HG02610 (cell line): Measurements from ENCODE around the gene FAM81A.

Experiments used
- ATAC-seq: cut with Tn5 transposase; IDR thresholded peaks from one replicate; pipeline ENCODE4 v1.9.1; 2021; ENCODE audit warnings: mild to moderate bottlenecking, moderate library complexity; ENCODE audit not compliant: unreplicated experiment

FAM81A gene

DNA sequence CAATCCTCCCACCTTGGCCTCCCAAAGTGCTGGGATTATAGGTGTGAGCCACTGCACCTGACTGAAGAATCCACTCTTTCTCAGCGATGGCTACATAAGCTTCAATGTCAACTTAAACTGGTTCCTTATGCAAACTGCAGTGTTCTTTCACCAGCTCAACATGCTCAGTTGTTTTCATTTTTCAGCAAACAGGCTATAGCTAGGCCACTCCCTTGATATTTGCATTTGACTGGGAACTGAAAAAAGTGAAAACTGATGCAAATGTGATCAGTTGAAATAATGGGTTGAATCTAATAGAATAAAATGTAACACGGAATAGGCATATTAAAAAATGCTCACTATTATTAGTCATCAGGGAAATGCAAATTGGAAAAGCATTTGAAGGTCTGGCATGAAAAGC lies 99.4 kb downstream of the FAM81A start:
- ATAC-seq = no peak

DNA sequence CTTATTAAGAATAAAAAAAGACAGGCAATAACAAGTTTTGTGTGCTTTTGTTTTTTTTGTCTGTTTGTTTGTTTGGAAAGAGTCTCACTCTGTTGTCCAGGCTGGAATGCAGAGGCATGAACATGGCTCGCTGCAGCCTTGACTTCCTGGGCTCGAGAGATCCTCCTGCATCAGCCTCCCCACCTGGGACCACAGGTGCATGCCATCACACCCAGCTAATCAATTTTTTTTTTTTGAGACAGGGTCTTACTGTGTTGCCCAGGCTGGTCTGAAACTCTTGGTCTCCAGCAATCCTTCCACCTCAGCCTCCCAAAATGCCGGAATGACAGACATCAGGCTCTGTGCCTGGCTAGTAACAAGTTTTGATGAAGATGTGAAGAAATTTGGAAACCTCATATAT lies 100.5 kb downstream of the FAM81A start:
- ATAC-seq = no peak

DNA sequence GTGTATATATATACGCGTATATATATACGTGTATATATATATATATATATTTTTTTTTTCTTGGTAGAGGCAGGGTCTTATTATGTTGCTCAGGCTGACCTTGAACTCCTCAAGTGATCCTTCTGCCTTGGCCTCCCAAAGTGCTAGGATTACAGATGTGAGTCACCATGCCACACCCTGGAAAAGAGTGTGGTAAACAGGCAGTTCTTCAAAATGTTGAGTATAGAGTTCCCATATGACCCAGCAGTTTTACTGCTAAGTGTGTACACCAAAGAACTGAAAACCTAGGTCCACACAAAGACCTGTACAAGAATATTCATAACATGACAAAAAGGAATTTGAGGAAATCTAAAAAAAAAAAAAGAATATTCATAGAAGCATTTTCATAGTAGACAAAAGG lies 101.8 kb downstream of the FAM81A start:
- ATAC-seq = no peak

DNA sequence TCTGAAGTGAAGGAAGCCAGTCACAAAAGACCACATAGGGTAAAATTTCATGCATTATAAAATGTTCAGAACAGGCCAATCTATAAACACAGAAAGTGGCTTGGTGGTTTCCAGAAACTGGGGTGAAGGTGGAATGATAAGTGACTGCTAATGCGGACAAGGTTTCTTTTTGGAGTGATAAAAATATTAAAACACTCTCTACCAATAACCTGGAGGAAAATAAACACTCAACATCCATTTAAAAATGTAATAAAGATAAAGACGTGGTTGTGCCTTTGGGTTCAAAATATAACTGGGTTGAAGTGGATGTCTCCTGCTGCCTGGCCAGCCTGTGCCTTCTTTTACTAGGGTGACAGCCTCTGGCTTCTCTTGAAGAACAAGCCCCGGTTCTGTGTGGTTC lies 102.7 kb downstream of the FAM81A start:
- no peak for ATAC-seq

DNA sequence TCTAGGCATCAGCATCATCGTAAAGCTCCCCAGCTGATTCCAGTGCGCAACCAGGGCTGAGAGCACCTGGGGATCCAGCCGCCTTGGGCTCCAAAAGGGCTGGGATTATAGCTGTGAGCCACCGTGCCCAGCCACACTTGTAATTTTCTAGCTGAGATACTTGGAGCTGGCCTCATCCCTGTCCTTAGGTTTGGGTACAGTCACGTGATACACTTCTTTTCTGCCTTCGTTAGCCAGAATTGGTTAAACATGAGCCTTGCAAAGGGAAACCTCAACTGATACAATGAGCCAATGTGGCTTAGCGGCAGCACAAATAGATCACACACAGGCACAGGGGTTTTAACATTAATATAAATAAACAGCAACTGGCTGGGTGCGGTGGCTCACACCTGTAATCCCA lies 103.8 kb downstream of the FAM81A start:
- no peak for ATAC-seq

DNA sequence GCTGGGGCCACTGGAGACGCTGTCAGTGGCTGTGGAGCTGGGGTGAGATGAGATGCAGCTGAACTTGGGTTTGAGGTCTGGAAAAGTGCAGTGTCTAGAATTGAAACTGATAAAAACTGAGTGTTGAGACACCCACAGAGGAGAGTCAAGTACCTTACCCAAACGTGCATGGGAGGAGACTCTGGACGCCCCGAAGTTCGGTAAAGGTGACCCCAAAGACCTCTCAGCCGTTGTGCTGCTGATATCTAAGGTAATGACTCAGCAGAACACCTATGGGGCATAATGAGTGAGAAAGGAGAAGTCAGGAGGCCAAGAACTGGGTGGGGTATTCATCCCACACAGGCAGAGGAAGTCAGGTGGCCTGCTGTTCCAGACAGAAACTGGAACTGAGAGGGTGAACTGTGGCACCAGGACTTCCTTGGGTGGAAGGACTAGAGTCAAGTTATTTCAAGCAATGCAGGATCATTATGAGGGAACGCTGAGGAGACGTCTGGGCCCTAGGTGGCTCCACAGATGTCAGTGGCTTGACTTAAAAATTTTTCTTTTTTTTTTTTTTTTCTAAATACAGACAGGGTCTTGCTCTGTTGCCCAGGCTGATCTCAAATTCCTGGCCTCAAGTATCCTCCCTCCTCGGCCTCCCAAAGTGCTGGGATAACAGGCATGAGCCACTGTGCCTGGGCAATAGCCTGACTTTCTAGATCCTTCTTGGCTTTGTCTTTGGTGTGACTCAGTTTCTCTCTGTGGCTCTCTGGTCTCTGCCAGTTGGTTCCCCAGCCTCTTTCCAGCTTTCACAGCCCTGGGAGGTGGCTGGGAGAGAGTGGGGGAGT lies 105.9 kb downstream of the FAM81A start:
- ATAC-seq = peak; percentile 90

DNA sequence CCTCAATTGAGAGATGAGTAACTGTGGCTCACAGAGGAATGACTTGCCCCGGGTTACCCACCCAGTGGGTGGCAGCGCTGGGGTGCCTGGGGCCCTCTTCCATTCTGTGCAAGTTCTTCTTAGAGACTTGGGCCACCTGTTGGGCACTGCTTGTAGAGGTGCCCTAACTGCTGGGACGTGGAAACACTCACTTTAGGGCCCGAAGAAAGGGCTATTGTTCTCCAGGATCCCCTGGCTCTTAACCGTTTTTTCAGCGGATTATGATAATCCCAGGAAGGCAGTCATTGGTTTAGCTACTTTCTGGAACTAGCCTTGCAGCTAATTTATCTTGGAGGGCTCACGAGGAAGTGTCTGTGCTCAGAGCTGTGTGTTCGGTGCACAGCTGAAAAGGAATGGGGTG lies 107.6 kb downstream of the FAM81A start:
- no peak for ATAC-seq

DNA sequence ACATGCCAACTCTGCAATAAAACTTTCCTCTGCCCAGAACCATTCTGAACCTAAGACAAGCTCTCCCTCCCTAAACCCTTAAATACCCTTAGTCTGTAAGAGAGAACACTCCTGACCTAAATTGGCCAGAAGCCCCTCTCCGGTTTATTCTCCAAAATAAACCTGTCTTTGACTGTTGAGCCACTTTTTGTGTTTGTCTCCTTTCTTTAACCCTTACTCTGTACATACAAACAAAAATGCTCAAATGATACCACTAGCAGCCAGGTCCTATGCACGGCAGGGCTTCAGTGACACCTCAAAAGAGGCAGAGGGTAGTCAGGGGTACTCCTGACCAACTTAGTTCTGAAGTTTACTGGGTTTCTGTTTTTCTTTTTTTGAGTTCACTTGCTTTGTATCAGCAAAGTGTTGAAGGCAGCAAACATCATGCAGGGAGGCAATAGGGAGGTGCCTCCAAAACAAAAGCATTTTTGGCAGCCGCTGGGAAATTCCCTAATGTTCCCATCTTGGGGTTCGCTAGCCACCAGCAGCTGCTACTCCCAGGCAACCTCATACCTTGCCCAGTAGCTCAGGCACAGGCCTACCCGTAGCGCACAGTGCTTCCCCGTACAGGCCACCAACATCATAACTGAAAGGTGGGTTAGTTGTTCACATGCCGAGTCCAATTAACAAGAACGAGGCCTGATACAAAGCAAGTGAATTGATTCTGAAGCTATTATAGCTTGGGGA lies 110.7 kb downstream of the FAM81A start:
- no peak for ATAC-seq

DNA sequence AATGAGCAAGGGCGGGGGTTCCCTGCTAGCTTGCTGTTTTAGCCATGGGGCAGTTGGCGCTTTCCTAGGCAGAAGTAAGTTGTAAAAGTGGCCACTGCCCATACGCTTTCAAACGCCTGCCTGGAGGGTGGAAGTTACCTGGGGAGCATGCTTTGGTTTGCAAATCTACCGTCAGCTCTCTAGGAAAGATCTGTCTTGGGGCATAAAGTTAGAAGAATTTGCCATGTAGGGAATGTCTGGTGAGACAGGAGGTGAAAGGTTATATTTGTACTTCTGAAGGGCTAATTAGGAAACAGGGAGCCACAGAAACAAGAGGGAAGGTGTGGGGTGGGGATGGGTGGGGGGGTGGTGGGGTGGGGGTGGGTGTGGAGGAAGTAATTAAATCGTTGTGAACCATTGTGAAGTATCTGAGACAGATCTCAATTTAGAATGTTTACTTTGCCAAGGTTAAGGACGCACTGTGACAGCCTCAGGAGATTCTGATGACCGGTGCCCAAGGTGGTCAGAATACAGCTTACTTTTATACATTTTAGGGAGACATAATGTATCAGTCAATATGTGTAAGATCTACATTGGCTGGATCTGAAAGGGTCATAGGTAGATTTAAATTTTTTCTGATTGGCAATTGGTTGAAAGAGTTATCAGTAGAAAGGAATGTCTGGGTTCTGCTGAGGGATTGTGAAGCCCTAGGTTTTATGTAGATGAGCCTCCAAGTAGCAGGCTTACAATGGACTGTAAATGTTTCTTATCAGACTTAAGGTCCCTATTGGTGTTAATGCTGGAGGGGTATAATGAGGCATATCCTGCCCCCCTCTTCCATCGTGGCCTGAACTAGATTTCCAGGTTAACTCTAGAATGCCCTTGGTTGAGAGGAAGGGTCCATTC lies 111.6 kb downstream of the FAM81A start:
- no peak for ATAC-seq

DNA sequence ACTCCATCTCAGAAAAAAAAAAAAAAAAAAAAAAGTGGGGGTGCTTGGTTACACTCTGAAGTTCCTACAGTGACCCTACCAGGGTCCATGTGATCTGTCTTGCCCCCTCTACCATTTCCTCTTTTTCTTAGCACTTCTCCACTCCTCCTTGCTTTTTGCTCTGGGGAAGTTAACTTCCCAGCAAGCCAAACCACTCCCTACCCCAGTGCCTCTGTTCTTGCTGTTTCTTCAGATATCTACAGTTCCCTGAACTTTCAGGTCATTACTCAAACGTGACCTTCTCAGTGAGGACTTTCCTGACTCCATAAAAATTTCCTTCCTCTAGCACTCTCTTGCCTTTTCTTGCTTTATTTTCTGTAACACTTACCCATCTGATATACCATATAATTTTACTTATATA lies 112.5 kb downstream of the FAM81A start:
- ATAC-seq = no peak

DNA sequence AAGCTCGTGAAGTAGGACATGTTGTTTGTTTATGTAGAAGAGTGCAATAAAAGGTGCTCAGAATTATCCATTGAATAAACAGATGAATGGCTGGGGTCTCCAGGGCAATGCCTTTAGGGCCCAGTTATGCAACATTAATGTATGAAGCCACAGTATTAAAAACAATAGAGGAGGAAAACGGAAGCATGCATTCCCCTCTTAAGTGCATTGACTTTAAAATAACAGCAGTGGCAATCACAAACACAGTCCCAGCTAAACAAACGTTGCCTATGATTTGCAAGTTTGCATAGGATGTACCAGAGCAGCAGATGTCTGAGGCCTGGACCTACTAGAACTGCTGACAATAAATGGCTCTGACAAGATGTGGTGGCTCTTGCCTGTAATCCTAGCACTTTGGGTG lies 113.0 kb downstream of the FAM81A start:
- no peak for ATAC-seq

DNA sequence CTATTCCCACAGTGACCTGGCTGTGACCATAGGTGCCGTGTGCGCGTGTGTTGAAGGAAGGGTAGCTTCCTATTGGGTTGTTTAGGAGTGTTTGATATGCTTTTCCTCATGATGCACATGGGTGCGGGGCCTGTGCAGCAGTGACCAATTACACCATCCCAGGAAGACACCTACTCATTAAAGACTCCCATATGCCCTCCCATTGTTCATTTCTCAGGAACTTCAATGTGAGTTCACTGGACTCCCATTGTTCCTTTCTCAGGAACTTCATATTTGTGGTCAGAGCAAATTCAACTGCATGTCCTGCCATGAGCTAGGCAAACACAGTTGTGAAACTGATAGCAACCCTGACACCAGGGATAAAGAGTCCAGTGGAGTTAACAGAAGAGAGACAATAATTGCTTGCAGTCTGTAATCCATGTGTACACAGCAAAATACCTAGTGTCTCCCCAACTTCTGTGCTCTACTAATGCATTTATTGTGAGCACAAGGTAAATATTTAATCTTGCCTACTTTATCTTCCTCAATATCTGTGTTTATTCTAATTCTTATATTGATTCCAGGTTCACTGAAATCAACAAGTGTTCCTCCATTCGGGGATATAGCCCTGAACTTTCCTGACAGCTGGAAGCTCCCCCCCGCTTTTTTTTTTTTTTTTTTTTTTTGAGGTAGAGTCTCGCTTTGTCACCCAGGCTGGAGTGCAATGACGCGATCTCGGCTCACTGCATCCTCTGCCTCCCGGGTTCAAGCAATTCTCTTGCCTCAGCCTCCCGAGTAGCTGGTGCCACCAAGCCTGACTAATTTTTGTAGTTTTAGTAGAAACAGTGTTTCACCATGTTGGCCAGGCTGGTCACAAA lies 116.1 kb downstream of the FAM81A start:
- ATAC-seq = no peak

DNA sequence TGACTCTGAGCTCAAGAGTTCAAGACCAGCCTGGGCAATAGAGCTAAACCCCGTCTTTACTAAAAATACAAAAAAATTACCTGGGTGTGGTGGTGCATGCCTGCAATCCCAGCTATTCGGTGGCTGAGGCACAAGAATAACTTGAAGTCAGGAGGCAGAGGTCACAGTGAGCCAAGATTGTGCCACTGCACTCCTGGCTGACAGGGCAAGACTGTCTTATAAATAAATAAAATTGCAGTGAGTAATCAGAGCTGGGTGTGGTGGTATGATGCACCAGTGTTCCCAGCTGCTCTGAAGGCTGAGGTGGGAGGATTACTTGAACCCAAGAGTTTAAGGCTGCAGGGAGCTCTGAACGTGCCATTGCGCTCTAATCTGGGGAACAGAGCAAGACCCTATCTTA lies 117.7 kb downstream of the FAM81A start:
- ATAC-seq = no peak

DNA sequence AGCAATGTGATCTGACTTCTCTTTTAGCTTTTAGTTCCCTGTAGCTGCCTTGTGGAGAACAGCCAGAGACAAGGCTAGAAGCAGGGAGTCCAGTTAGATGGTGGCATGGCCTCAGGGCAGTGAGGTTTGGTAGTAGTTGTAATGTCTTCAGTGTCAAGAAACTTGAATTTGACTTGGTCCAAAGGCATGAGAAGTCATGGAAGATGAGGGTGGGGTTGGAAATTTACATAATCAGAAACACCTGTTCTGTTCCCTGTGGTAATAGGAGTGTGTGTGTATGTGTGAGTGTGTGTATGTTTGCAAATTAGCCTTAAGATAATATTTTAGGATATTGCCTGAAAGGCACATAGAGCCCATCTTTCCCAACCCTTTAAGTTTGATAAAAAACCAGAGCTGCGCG lies 118.4 kb downstream of the FAM81A start:
- no peak for ATAC-seq

DNA sequence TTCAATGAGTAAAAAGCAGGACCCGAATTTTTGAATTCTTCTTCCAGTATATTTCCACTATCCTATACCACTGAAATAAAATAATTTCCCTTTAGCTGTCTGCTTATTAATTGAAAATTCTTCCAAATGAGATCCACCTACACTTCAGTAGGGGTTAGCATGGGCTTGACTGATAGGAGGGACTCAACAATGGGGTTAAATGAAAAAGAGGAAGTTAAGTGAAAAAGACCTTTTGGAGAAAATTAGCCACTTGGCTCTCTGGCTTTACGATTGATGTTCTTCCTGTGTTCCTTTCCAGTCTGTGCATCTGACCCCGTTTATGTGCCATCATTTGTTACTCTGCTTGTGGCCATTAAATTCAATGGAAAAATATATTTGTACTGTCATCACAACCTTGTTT lies 119.6 kb downstream of the FAM81A start:
- no peak for ATAC-seq

DNA sequence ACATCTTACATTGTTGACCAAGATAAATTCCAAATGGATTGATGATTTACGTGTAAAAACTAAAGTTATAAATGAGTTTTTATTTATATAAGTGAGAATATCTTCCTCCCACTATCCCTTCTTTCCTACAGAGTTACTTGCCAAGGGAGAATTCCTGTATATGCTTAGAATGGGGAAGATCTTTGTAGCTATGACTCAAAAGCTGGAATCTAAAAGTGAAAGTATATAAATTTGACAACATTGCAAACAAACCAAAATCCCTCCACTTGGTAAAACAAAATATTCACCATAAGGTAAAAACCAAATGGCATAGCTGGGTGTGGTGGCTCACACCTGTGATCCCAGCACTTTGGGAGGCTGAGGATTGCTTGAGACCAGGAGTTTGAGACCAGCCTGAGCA lies 120.9 kb downstream of the FAM81A start:
- no peak for ATAC-seq

DNA sequence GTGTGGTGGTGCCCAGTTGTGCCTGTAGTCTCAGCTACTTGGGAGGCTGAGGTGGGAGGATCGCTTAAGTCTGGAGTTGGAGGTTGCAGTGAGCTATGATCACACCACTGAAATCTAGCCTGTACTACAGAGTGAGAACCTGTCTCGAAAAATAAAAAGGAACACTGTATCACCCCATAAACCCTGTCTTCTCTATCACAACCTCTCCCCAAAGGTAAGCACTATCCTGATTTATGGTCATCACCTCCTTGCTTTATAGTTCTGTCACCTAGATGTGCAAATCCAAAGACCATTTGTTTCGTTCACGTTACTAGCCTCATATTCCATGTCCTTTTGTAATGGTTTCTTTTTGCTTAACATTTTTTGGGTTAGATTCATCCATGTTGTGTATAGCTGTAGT lies 123.6 kb downstream of the FAM81A start:
- no peak for ATAC-seq

DNA sequence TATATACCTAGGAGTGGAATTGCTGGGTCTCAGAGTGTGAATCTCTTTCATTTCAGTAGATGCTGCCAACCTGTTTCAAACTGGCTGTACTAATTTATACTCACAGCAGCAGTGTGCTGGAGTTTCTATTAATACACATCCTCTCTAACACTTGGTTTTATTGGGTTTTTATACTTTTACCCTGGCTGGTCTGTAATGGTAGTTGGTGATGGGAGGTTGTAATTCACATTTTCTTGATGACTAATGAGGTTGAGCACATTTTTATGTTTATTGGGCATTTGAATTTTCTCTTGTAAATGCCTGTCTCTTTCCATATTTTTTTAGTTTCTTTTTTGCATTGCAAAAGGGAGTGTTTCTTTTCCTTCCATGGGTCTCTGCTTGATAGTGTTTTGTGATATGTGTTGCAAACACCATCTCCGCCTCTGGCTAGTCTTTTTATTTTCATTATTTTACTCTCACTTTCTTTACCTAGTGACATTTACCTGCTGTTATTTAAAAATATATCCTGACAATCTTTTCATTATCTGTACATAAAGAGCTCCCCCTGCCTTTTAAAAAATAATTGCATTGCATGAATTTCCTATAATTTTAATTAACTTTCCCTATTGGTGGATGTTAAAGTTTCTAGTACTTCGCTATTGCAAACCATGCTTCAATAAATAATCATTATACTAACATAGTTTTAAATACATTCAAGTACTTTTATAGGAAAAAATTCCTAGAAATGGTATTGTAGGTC lies 124.6 kb downstream of the FAM81A start:
- no peak for ATAC-seq

DNA sequence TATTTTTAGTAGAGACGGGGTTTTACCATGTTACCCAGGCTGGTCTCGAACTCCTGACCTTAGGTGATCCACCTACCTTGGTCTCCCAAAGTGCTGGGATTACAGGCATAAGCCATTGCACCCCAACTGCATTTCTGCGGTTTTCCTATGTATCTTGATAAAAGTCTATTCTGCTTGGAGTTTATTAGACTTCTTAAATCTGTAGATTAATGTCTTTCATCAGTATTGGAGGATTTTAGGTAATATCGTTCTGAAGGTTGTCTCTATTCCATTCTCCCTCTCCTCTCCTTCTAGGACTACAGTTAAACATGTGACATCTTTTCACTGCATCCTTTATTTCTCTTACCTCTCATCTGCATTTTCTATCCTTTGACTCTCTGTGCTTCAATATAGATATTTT lies 127.3 kb downstream of the FAM81A start:
- ATAC-seq = no peak

DNA sequence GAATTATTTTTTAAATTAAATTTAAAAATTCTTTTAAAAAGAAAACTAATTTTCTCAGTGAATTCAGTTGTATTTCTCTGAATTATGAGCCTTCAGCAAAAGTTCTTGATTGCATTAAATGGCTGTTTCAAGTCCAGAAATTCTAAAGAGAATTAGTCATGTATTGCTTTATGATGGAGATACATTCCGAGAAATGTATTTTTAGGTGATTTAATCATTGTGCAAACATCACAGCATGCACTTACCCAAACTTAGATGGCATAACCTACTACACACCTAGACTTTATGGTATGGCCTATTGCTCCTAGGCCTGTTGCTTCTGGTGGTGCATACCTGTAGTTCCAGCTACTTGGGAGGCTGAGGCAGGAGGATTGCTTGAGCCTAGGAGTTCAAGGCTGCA lies 129.3 kb downstream of the FAM81A start:
- no peak for ATAC-seq
